GM12891 (cell line): Measurements from ENCODE around the gene RBM38.

Source experiments
- DNase-seq: peaks from one replicate; pipeline ENCODE4 v3.0.0; 2011; ENCODE audit warnings: low spot score; ENCODE audit not compliant: insufficient read length
- FAIRE-seq: peaks from 2 replicates; lab custom pipeline; 2011; peaks lifted over from hg19 to GRCh38; lab: Jason Lieb, UNC
- PAX5 ChIP-seq: IDR thresholded peaks from 2 replicates; pipeline ENCODE4 v1.6.1; 2011; ENCODE audit warnings: low read length, moderate library complexity, mild to moderate bottlenecking; ENCODE audit not compliant: insufficient read depth, severe bottlenecking
- POLR2A ChIP-seq: IDR thresholded peaks from 2 replicates; pipeline ENCODE4 v1.6.1; 2011; ENCODE audit warnings: low read depth, low read length, control low read depth
- POLR2AphosphoS5 ChIP-seq: IDR thresholded peaks from 2 replicates; pipeline ENCODE4 v1.6.1; 2011; ENCODE audit warnings: low read depth, low read length, control low read depth
- POU2F2 ChIP-seq: IDR thresholded peaks from 2 replicates; pipeline ENCODE4 v1.6.1; 2011; ENCODE audit warnings: low read depth, mild to moderate bottlenecking, control low read depth, low read length, moderate library complexity
- SPI1 ChIP-seq: IDR thresholded peaks from 2 replicates; pipeline ENCODE4 v1.6.1; 2011; ENCODE audit warnings: low read depth, low read length, control low read depth
- TAF1 ChIP-seq: IDR thresholded peaks from 2 replicates; pipeline ENCODE4 v1.6.1; 2011; ENCODE audit warnings: low read depth, low read length, control low read depth

The RBM38 gene

DNA sequence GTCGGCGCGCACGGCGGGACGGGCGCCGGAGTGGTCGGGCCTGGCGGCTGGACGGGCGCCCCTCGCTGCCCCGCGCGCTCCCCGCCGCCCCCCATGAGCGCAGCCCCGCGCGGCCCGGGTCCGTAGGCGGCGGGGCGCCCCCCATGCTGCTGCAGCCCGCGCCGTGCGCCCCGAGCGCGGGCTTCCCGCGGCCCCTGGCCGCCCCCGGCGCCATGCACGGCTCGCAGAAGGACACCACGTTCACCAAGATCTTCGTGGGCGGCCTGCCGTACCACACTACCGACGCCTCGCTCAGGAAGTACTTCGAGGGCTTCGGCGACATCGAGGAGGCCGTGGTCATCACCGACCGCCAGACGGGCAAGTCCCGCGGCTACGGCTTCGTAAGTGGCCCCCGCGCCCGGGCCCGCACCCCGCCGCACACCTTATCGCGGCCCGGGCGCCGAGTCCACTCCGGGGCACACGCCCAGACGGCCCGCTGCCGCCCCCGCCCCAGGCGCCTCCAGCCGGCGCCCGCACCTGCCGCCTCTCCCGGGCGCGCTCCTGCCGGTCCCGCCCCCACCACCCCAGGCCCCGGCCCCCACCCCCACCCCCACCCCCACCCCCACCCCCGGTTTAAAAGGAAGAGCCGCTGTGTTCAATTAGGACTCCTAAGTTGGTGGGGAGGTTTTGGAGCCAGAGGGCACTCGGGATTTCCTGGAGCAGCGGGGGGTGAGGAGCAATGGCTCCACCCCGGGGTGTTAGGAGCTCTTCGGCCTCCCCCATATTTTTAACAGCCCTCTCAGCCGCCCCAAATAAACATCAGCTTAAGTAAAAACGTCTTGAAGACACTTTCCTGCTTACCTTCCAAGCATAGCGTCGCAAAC, 474 bp downstream of the RBM38 start:
- TF ChIP-seq POLR2AphosphoS5, result peak; percentile 69
- TF ChIP-seq POLR2A, result peak; percentile 67
- TF ChIP-seq TAF1, result no peak
- DNase-seq, result no peak
- FAIRE-seq, result no peak

- peak; percentile 94 for FAIRE-seq
- TF ChIP-seq POLR2A, result no peak; the same call in 1 of the 2 replicates
- TF ChIP-seq POU2F2, result no peak
- TF ChIP-seq SPI1, result peak; percentile 69
- peak; percentile 15; the same call in 1 of the 2 replicates for TF ChIP-seq POLR2AphosphoS5
- TF ChIP-seq PAX5, result no peak
- TF ChIP-seq TAF1, result no peak
- DNase-seq, result no peak
Observed at GRCh38 chr20:57392512-57393271, 1.5 kb downstream of the RBM38 start.

DNA sequence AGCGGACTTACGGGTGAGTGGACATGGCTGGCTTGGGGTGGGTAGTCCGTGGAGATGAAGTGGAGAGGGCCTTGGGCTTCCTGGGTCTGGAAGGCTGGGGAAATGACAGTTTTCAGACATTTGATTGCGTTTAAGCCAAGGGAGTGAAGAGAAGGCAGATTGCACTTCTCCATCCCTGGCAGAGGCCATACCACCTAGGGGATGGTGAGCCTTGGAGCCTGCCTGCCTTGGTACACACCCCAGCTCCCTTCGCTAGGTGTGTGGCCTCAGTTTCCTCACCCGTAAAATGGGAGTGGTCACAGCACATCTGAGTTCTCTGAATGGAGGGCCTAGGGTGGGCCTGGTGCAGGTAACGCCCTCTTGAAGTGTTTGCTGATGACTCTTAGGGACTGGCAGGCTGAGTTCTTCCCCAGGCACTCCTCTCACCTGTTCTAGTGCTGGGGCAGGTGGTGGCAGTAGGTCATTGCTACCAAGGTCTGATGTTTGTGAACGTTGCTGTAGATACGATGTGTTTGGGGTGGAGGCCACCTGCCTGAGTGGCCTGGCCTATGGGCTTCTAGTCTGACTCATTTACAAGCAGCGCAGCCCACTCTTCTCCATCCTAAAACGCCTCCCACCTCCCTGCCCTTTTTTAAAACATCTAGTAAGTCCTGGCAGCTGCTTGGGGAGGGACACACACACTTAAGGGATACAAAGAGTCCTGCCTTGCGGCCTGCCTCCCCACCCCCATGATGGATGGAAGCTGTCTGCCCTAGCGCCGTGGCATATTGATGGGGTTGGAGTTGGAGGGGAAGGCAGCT, 2.3 kb downstream of the RBM38 start:
- peak; percentile 45 for FAIRE-seq

DNA sequence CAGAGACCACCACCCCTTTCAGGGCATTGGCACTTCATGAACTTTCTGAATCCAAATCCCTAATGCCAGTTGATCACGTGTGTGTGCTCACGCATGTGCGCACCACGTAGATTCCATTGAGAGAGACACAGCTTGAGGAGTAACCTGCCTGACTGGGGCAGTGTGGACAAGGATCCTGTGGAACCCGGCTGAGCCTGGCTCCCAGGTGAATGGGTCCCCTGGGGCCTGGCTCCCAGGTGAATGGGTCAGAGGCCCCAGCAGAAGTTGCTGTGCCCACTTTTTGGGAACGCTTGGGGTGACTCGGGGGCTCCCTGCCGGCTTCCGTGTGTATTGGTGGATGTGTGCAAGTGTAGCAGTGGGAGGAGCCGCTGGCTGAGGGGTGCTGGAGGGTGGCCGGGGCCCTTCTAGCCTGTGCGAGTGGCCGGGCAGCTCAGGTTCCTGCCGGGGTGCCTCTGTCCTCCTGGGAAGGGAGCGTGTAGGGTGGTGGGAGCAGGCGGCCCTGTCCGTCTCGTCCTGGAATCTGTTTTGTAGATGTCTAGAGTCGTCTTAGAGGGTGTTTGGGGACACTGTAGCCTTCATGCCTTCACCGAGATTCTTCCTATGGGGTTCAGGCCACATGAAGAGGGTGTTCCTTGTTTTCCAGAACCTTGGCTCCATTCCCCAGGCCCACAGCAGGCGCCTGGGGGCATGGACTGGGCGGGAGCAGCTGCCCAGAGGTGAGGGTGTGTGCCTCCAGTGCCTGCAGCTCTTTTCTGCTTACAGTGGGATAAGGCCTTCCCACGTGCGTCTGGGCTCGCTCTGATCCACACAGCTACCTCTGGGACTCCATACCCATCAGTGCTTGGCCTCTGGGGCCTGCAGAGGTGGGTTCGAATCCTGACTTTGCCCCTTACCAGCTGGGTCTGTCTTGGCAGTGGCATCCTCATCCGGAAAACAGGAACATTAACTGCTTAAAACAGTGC, 3.2 kb downstream of the RBM38 start:
- no peak for TF ChIP-seq POLR2A
- no peak for TF ChIP-seq PAX5
- TF ChIP-seq POU2F2, result no peak
- no peak for TF ChIP-seq POLR2AphosphoS5
- FAIRE-seq (no peak), DNase-seq (no peak)

More for the DNA sequence above, 2.3 kb downstream of the RBM38 start:
- no peak for TF ChIP-seq PAX5
- no peak for TF ChIP-seq TAF1
- TF ChIP-seq POLR2AphosphoS5, result no peak
- no peak for TF ChIP-seq SPI1
- TF ChIP-seq POU2F2, result no peak
- no peak for TF ChIP-seq POLR2A
- DNase-seq, result no peak

DNA sequence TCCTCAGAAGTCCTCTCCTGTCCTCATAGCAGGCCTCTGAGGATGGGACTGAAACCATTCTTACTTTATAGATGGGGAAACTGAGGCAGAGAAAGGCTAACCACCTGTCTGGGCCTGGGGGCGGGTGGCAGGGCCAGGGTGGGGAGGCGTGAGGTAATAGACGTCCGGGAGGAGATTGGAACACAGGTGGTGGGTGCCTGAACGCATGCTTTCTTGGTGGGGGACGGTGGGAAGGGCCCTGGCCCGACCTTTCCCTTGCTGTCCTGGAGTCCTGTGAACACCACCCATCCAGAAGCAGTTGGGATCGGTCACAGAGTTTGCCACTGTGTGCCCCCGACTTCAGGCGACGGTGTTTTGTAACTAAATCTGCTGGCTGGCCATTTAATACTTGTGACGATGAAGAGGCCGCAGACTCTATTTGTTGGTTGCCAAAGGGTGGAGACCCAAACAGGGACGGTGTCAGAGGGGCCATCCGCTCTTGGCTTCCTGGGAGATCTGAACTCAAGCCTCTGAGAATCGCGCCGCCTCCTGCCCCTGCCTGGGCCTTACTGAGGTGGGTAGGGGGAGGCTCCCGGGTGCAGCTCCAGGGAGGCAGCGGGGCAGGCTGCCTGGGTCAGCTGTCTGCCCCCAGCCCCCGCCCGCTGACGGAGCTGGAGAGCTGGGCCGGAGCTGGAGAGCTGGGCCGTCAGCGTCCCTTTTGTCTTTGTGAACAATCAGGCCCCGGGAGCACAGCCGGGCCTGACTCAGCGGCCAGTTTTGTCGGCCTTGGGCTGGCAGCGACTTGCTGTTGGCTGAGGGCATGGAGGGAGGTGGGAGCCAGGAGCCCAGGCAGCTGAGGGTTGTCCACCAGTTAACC, 4.1 kb downstream of the RBM38 start:
- DNase-seq (no peak), FAIRE-seq (no peak)
- TF ChIP-seq SPI1 (no peak), TAF1 (no peak), POLR2A (no peak; the same call in 1 of the 2 replicates), POU2F2 (no peak), POLR2AphosphoS5 (no peak), PAX5 (no peak)

- FAIRE-seq, result no peak
- no peak; the same call in 1 of the 2 replicates for TF ChIP-seq POLR2AphosphoS5
- TF ChIP-seq TAF1, result no peak
- TF ChIP-seq SPI1, result no peak
- TF ChIP-seq POU2F2, result no peak
- TF ChIP-seq POLR2A, result no peak
- TF ChIP-seq PAX5, result no peak
Observed at GRCh38 chr20:57396212-57396983, 5.2 kb downstream of the RBM38 start.

DNA sequence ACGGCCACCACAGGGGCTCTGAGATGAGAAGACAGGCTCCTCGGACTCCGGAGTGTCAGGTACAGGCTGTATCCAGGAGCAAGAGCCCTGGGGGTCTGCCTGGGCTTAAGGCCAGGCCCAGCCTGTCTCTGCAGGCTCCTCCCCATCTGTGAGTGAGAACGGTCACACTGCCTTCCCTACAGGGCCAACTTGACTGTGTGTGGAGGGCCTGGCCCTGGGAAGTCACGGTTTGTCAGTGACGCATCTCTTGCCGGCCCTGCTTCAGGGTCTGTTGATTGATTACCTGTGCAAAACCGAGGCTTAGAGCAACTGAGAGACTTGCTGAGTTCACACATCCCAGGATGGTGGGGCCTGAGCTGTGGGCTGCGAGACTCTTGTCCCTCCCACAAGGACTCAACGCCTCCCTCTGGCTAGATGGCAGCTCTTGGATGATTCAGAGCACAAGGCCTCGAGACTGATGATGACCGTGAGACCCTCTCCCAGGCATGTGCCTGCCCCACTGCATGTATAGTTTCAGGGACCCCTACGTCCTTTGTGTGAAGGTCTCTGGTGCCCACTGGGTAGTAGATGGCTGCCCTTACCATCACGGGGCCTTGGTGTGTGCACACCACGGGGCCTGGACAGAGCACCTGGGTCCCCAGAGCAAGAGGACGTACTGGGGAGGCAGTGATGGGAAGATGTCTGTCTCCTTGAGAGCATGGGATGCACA, 5.9 kb downstream of the RBM38 start:
- TF ChIP-seq POLR2AphosphoS5, result no peak; the same call in 1 of the 2 replicates
- TF ChIP-seq PAX5, result no peak
- no peak for TF ChIP-seq POU2F2
- no peak for TF ChIP-seq SPI1
- TF ChIP-seq POLR2A, result no peak; the same call in 1 of the 2 replicates
- no peak for TF ChIP-seq TAF1
- no peak for DNase-seq
- no peak for FAIRE-seq

More at GRCh38 chr20:57396212-57396983, 5.2 kb downstream of the RBM38 start:
- DNase-seq, result no peak

GRCh38 chr20:57397693-57398108, 6.5 kb downstream of the RBM38 start:
- DNase-seq (no peak), FAIRE-seq (no peak)
- TF ChIP-seq PAX5, result no peak
- TF ChIP-seq POLR2AphosphoS5, result peak; percentile 64; the same call in 1 of the 2 replicates
- peak; percentile 16; the same call in 1 of the 2 replicates for TF ChIP-seq SPI1
- TF ChIP-seq POU2F2, result no peak
- TF ChIP-seq POLR2A, result peak; percentile 10; the same call in 1 of the 2 replicates
